Duodenal mucosa (tissue), 2 donors: ENCODE results near the gene NQO2.
"Not testable (repeated sequence)": the region's sequence is repeated elsewhere in the genome, so short reads cannot be mapped to it uniquely, and the experiment has no call there.

Source experiments
- H3K27ac ChIP-seq: one replicate; pipeline ENCODE4 v1.7.0; 2013; ENCODE audit warnings: low read depth, low read length
- H3K27me3 ChIP-seq, 2 donors: one replicate each; pipeline ENCODE4 v1.7.0; 2013; ENCODE audit warnings: low read length in 2 of 2, control low read depth in 1 of 2; ENCODE audit not compliant: insufficient read depth in 2 of 2, control insufficient read depth in 1 of 2
- H3K36me3 ChIP-seq, 2 donors: one replicate each; pipeline ENCODE4 v1.7.0; 2013; ENCODE audit warnings: low read length in 2 of 2, control low read depth in 1 of 2; ENCODE audit not compliant: insufficient read depth in 2 of 2, control insufficient read depth in 1 of 2
- H3K4me1 ChIP-seq, 2 donors: one replicate each; pipeline ENCODE4 v1.7.0; 2013; ENCODE audit warnings: low read length in 2 of 2, control low read depth in 1 of 2; ENCODE audit not compliant: insufficient read depth in 2 of 2, control insufficient read depth in 1 of 2
- H3K4me3 ChIP-seq, 2 donors: one replicate each; pipeline ENCODE4 v1.7.0; 2013; ENCODE audit warnings: low read length in 2 of 2, low read depth in 1 of 2
- H3K9ac ChIP-seq, 2 donors: one replicate each; pipeline ENCODE4 v1.7.0; 2013; ENCODE audit warnings: low read length in 2 of 2, low read depth in 1 of 2
- H3K9me3 ChIP-seq, 2 donors: one replicate each; pipeline ENCODE4 v1.7.0; 2013; ENCODE audit warnings: low read length in 2 of 2, control low read depth in 1 of 2; ENCODE audit not compliant: control insufficient read depth in 1 of 2

NQO2 gene

GRCh38 chr6:3001146-3001772 is 1.6 kb downstream of the NQO2 start:
- H3K36me3 ChIP-seq: peaks cover 4 to 20% of the 10 kb centered on the region in 2 donors
- no peak overlapping the region for H3K27ac ChIP-seq
- no peaks in the 10 kb centered on the region for H3K9me3 ChIP-seq
- H3K4me3 ChIP-seq: no peak overlapping the region
- H3K27me3 ChIP-seq: no peaks in the 10 kb centered on the region
- H3K4me1 ChIP-seq: peaks cover 9 to 17% of the 10 kb centered on the region in 2 donors
- H3K9ac ChIP-seq: no peak overlapping the region

- no peak overlapping the region for H3K27ac ChIP-seq
- H3K4me3 ChIP-seq: no peak overlapping the region
- peaks cover 9 to 17% of the 10 kb centered on the region in 2 donors for H3K4me1 ChIP-seq
- H3K27me3 ChIP-seq: no peaks in the 10 kb centered on the region
- peaks cover 4 to 24% of the 10 kb centered on the region in 2 donors for H3K36me3 ChIP-seq
- no peaks in the 10 kb centered on the region for H3K9me3 ChIP-seq
- no peak overlapping the region for H3K9ac ChIP-seq
Observed at GRCh38 chr6:3001773-3002293, 2.1 kb downstream of the NQO2 start.

- not testable (repeated sequence) for H3K4me3 ChIP-seq, H3K27me3 ChIP-seq, H3K9ac ChIP-seq, H3K27ac ChIP-seq, H3K9me3 ChIP-seq
- H3K4me1 ChIP-seq: peaks cover 9 to 17% of the 10 kb centered on the region in 2 donors
- H3K36me3 ChIP-seq: peaks cover 4 to 32% of the 10 kb centered on the region in 2 donors
Observed at GRCh38 chr6:3003226-3003625, 3.5 kb downstream of the NQO2 start.

GRCh38 chr6:3005077-3005476 is 5.4 kb downstream of the NQO2 start:
- no peak overlapping the region for H3K27ac ChIP-seq
- peaks cover 0 to 7% of the 10 kb centered on the region in 2 donors for H3K4me1 ChIP-seq
- H3K9me3 ChIP-seq: no peaks in the 10 kb centered on the region
- H3K9ac ChIP-seq: no peak overlapping the region
- no peaks in the 10 kb centered on the region for H3K27me3 ChIP-seq
- peaks cover 4 to 32% of the 10 kb centered on the region in 2 donors for H3K36me3 ChIP-seq
- no peak overlapping the region for H3K4me3 ChIP-seq

GRCh38 chr6:3005874-3006273 is 6.2 kb downstream of the NQO2 start:
- Histone ChIP-seq H3K27me3 (no peaks in the 10 kb centered on the region), H3K4me1 (peaks cover 0 to 4% of the 10 kb centered on the region in 2 donors), H3K9me3 (peaks cover 0 to 1% of the 10 kb centered on the region in 2 donors), H3K4me3 (no peak overlapping the region), H3K27ac (no peak overlapping the region), H3K9ac (no peak overlapping the region), H3K36me3 (peaks cover 4 to 40% of the 10 kb centered on the region in 2 donors)

GRCh38 chr6:3006476-3006875 is 6.8 kb downstream of the NQO2 start:
- H3K27me3 ChIP-seq: no peaks in the 10 kb centered on the region
- H3K36me3 ChIP-seq: peaks cover 4 to 42% of the 10 kb centered on the region in 2 donors
- H3K9ac ChIP-seq: no peak overlapping the region
- H3K27ac ChIP-seq: no peak overlapping the region
- H3K4me3 ChIP-seq: no peak overlapping the region
- H3K4me1 ChIP-seq: peaks cover 0 to 4% of the 10 kb centered on the region in 2 donors
- H3K9me3 ChIP-seq: peaks cover 0 to 7% of the 10 kb centered on the region in 2 donors

GRCh38 chr6:3007571-3007970 is 7.9 kb downstream of the NQO2 start:
- H3K9ac ChIP-seq: no peak overlapping the region
- H3K27ac ChIP-seq: no peak overlapping the region
- H3K9me3 ChIP-seq: peaks cover 0 to 16% of the 10 kb centered on the region in 2 donors
- no peak overlapping the region for H3K4me3 ChIP-seq
- peaks cover 14 to 48% of the 10 kb centered on the region in 2 donors for H3K36me3 ChIP-seq
- no peaks in the 10 kb centered on the region for H3K27me3 ChIP-seq
- peaks cover 0 to 4% of the 10 kb centered on the region in 2 donors for H3K4me1 ChIP-seq

GRCh38 chr6:3008712-3009265 is 9.1 kb downstream of the NQO2 start:
- not testable (repeated sequence) for H3K4me1 ChIP-seq, H3K9ac ChIP-seq, H3K27ac ChIP-seq, H3K4me3 ChIP-seq, H3K27me3 ChIP-seq
- H3K9me3 ChIP-seq: peaks cover 0 to 16% of the 10 kb centered on the region in 2 donors
- peaks cover 22 to 55% of the 10 kb centered on the region in 2 donors for H3K36me3 ChIP-seq

GRCh38 chr6:3009930-3010329 is 10.2 kb downstream of the NQO2 start:
- Histone ChIP-seq H3K27me3 (no peaks in the 10 kb centered on the region), H3K36me3 (peaks cover 28 to 59% of the 10 kb centered on the region in 2 donors), H3K9me3 (peaks cover 0 to 16% of the 10 kb centered on the region in 2 donors), H3K27ac (no peak overlapping the region), H3K9ac (no peak overlapping the region), H3K4me3 (no peak overlapping the region), H3K4me1 (peaks cover 0 to 4% of the 10 kb centered on the region in 2 donors)

GRCh38 chr6:3011158-3011557 is 11.5 kb downstream of the NQO2 start:
- H3K9ac ChIP-seq: no peak overlapping the region
- H3K4me1 ChIP-seq: peaks cover 0 to 4% of the 10 kb centered on the region in 2 donors
- H3K36me3 ChIP-seq: peaks cover 24 to 58% of the 10 kb centered on the region in 2 donors
- H3K4me3 ChIP-seq: no peak overlapping the region
- H3K9me3 ChIP-seq: peaks cover 0 to 16% of the 10 kb centered on the region in 2 donors
- no peak overlapping the region for H3K27ac ChIP-seq
- no peaks in the 10 kb centered on the region for H3K27me3 ChIP-seq
